Endometrial microvascular endothelial cells (primary cell): Measurements from ENCODE around the gene GPATCH4. TPM values are rescaled to one million over a fixed set of nuclear protein-coding genes. Genes with fewer than 3 reads are reported as not detected.
"Not testable (repeated sequence)": the region's sequence is repeated elsewhere in the genome, so short reads cannot be mapped to it uniquely, and the experiment has no call there.

Experiments
- in situ Hi-C: cut with HindIII; loops from 2 replicates; pipeline ENCODE4 v1.10.0; 2017; ENCODE audit warnings: low sequenced_read_pairs, low pct_unique_long_range_greater_than_20kb; ENCODE audit errors: inconsistent ontology term
- total RNA-seq: library from RNA; depleted of rRNA; stranded (reverse); fragments of >200 nt; gene quantifications from one replicate; pipeline ENCODE4 v1.2.3, GENCODE V29; 2015; ENCODE audit errors: inconsistent ontology term

Gene GPATCH4
- total RNA-seq, result 12.9 TPM

DNA sequence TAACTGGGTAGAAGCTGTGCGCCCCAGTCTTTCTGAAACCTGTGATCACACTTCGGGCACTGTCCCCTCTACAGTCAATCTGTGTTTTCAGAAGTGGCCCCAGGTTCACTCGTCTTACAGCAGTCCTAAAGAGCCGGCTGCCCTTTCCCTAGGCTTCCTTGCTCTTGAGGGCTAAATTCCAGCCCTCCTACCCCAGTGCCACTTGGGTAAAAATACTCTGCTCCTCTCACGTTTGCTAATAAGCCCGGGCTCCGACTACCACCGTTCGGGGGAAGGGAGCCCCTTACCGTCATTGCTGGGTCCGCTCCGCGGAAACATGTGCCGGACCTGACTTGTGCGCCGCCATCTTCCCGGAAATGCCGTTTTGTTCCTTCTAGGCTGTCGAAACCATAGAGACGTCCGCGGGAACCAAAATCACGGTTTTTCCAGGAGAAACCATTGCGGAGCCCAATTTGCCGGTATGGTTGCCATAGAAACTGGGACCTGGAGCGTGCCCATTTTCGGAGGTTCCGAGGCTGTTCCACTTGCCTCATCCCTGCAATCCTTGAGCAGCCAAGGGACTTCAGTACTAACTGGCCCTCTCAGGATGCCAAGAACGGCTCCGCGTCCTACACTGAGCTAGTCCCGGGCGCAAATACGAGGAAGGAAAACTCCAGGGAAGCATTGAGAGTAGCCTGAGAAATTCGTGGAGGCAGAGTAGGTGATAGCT, at the start of gene GPATCH4:
TSS of gene GPATCH4 (minus strand) at position 358 of the 709 bp plus-strand sequence.
- in situ Hi-C loops, result no loop called here

DNA sequence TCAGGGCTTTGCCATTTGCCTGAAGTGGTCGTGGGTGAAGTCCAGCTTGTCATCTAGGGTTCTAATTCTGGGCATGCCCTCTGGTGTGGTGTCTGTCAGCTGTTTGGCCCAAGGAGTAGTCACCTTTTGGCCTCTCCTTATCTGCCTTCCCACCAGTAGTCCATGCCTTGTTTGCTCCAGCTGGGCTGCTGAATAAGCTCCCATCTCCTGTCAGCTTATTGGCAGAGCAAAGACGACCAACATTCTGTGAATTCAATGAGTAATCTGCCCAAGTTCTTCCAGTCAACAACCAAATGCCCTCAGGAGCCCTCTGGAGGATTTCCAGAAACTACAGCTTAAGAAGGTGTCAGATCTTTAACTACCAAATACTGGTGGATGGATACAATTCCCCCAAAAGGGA, 47.7 kb upstream of the GPATCH4 start:
- in situ Hi-C loops, result no loop called here

DNA sequence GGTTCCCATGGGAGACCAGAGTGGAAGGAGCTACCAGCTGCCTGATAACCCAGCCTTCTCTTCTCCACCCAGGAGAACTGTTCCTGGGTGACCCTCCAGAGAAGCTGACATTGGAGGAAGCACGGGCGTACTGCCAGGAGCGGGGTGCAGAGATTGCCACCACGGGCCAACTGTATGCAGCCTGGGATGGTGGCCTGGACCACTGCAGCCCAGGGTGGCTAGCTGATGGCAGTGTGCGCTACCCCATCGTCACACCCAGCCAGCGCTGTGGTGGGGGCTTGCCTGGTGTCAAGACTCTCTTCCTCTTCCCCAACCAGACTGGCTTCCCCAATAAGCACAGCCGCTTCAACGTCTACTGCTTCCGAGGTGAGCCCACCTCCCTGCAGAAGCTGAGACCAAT, 47.2 kb upstream of the GPATCH4 start:
- in situ Hi-C loops, result no loop called here

DNA sequence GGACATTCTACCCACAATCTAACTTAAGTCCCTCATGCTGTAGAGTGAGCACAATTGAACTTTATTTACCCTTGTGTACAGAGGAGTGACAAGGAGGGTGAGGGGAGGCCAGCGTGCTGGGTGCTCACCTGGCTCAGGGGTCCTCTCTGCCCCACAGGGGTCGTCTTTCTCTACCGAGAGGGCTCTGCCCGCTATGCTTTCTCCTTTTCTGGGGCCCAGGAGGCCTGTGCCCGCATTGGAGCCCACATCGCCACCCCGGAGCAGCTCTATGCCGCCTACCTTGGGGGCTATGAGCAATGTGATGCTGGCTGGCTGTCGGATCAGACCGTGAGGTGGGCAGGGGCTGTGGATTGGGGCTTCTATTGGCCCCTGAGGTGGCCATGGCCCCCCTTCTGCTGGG, 46.1 kb upstream of the GPATCH4 start:
- in situ Hi-C loops, result no loop called here

DNA sequence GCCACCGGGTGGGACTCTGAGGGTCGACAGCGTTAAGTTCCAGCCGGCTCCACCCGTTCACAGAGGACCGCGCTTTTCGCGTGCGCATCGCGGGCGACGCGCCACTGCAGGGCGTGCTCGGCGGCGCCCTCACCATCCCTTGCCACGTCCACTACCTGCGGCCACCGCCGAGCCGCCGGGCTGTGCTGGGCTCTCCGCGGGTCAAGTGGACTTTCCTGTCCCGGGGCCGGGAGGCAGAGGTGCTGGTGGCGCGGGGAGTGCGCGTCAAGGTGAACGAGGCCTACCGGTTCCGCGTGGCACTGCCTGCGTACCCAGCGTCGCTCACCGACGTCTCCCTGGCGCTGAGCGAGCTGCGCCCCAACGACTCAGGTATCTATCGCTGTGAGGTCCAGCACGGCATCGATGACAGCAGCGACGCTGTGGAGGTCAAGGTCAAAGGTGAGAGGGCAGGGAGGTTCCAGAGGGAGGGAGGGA, 45.5 kb upstream of the GPATCH4 start:
- in situ Hi-C loops, result no loop called here

DNA sequence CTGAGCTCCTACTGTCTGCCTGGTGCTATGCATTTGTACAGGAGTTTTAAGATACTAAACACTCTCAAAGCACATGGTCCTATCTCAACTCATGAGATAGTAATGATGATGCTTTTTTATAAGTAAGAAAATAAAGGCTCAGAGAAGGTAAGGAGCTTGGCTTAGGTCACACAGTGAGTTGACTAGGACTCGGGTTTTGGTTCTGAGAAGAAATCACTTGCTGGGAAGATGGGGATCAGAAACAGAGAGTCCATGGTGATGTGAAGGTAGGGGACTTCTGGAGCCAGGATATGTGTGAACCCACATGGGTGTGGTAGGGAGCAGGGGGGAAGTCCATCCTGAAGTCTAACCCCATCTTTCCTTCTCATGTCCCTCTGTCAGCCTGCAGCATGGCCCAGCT, 44.4 kb upstream of the GPATCH4 start:
- in situ Hi-C loops, result no loop called here

DNA sequence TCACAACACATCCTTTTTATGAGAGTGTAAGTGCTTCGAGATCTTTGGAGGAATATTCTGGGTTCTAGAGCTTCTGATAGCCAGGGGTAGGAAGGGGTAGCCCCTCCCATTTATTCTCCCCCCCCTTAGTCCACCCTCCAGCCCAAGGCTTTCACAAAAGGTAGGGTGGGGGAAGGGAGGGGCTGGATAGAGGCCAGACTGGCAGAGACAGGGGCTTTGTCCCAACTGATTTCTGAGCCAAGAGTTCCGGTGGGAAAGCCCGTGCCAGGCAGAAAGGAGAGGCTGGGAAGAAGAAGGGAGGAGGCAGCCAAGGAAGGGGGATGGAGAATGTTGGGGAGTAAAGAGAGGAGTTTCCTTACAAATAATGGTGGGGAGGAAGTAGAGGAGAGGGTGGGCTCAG, 43.8 kb upstream of the GPATCH4 start:
- in situ Hi-C loops, result no loop called here

DNA sequence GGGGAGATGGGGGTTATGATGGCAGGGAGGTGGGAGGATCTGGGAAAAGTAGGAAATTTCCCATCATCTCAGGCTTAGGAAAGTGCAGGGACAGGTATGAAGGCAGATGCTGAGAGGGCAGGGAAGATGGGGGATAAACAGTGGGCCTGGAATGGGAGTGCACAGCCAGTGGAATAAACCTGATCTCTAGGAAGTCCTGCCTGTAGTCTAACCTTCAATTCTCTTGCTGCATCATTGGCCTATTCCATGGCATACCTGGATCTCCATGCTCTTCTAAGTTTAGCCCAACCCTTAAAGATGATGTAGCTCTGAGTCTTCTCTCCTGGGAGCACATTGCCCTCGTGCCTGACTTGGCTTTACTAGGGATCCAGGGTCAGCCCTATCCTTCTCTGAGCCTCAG, 43.4 kb upstream of the GPATCH4 start:
- in situ Hi-C loops, result no loop called here

DNA sequence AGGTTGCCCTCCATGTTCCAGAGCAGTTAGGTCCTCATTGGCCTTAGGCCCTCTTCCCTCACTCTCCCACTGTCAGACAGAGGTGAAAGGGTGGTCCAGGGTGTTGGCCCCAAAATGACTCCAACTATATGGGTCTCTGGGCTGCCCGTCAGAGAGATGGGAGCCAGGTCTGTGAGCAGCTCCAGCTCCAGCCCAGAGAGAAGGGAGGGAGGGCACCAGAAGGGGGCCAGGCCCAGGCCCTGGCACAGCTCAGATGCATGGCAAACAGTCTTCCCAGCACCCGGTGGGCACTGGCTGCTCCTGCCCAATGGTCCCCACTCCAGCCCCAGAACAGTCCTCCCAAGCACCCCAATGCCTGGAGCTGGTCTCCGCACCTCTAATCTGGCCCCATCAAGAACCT, 42.9 kb upstream of the GPATCH4 start:
- in situ Hi-C loops, result no loop called here

DNA sequence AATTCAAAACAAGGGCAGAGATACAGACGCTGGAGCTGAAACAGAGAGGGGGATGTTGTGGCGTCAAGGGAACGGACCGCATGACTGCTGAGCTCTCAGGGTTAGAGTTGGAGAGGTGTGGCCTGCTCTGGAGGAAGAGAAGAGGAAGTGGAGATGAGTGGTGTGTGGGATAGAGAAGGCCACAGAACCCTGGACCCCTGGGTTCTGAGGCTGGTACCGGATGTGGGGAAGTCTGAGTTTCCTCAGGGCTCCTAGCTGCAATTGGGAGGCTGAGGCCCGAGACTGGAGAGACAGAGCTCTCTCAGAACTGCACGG, 42.5 kb upstream of the GPATCH4 start:
- in situ Hi-C loops, result no loop called here

DNA sequence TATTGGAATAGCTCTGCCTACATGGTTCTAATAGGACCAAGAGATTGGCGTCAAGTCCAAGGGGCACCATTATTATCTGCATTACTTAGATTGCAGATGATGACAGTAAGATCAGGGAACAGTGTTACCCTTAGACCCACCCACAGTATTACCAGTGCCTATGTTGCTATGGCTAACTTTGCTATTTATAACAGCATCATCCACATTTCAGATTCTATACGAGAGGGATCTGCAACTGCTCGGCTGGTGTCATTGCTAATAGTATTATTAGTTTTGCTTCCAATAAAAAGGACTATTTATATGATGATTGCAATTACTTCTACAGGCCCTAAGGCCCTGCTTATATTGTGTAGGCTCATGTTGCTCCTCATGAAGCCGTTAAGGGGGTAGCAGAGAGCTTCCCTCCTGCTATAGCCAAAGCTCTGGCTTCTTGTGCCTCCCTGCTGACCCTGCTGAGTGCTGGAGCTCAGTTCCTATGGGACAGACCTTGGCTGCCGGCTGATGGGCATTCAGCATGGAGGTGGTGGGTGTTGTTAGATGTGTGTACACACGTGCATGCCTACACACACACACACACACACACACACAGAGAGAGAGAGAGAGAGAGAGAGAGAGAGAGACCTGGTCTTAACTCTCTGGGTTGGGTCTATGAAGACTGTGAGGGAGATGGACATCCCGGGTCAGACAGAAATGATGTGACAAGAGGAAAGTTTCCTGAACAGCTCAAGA, 41.9 kb upstream of the GPATCH4 start:
- in situ Hi-C loops, result no loop called here

DNA sequence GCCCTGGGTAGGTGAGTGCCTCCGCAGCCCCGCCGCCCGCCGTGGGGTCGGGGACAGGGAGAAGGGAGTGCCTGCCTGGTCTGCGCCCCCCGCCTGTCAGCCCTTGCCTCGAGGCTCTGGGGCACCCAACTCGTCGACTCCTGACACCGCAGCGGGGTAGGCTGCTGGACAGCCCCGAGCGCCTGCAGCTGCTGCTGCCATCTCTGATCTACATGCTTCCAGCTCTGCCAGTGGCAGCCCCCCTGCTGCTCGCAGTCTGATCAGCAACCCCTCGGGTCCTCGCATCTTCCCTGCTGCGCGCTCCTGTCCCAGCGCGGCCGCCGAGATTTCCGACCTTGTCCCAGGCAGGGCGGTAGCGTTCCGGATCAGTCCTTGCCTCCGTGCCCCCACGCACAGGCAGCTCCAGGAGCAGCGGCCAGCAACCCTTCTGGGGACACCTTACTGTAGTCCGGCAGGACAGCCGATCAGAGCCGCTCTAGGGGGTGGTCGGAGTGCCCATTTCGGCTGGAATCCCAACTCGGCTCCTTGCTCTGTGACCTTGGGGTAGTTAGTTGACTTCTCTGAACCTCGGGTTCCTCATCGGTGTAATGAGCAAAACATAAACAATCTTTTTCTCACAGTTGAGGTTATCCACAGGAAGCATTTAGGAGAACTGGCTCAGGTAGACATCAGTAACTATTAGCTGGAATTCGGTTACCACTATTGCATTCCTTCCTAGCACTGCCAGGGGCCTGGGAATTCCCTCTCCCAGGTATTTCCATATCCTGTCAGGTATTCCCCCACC, 41.2 kb upstream of the GPATCH4 start:
- in situ Hi-C loops, result no loop called here

DNA sequence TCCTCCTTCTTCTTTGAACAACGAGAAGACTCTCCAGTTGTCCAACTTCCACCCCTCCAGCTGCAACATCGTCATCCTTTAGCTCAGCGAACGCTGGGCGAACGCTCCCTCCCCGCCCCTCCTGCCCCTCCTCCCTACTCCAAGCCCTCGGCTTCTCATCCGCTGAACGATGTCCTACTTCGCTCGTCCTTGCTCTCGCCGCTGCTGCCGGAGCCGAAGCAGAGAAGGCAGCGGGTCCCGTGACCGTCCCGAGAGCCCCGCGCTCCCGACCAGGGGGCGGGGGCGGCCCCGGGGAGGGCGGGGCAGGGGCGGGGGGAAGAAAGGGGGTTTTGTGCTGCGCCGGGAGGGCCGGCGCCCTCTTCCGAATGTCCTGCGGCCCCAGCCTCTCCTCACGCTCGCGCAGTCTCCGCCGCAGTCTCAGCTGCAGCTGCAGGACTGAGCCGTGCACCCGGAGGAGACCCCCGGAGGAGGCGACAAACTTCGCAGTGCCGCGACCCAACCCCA, 40.5 kb upstream of the GPATCH4 start, which contains the start of gene BCAN:
TSS of gene BCAN (plus strand) at position 357 of the 504 bp plus-strand sequence. CDS start 3,938 bp downstream, outside the sequence.
- in situ Hi-C loops, result no loop called here

DNA sequence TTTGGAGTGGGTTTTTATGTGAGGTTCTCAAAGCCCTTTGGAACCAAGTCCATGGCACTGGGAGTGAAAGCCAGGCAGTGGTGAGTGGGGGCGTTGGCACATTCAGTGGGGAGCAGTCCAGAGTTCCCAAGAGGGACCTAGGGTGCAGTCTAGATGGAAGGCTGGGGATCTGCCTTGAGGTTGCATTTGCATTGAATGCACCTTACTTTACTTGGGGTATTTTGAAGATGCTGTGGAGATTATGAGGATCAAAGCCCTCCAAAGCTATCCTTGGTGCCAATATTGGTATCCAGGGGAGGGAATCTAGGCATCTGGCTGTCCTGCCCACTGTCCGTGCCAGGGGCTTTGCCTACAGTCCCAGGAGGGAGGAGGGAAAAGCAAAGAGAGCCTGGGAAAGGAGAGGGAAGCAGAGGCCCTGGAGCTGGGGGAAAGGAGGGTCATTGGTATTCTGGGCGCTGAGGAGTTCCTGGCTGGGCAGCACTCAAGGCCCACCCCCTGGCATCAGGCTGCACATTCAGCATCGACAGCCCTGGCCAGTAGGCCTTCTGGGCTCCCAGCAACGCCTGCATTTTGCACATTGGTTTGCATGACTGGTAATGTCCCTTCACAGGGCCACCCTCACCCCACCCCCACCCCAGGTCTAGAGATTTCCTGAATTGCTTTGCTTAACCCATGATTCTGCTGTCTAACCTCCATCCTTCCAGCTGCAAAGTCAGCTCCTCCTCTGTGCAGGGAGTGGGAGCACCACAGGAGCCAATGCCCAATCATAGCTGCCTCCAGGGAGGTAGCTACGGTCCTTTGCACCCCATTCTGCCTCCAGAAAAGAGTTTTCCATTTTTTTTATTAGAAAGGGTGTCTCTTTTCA, 39.8 kb upstream of the GPATCH4 start:
- in situ Hi-C loops, result no loop called here

DNA sequence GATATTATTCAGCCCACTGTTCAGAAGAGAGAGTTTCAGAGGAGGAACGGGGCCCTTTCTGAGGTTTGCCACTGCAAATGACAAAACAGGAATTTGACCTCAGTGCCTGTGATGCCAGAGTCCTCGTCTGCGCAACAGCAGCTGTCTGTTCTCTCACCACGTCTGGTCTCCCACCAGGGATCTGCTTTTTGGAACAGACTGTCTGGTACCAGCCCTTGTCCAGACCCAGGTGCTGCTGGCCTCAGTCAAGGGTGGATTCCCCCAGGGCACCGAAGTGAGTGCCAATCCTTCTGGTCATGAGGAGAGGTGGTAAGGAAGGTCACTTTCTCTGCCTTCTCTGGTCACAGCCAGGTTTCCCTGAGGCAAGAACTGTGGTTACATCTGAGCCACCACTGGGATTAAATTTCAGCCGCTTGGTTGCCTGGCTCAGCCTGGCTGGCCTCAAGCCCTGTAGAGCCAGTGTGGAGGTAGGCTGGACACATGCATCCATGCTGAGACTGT, 38.4 kb upstream of the GPATCH4 start:
- in situ Hi-C loops, result no loop called here

DNA sequence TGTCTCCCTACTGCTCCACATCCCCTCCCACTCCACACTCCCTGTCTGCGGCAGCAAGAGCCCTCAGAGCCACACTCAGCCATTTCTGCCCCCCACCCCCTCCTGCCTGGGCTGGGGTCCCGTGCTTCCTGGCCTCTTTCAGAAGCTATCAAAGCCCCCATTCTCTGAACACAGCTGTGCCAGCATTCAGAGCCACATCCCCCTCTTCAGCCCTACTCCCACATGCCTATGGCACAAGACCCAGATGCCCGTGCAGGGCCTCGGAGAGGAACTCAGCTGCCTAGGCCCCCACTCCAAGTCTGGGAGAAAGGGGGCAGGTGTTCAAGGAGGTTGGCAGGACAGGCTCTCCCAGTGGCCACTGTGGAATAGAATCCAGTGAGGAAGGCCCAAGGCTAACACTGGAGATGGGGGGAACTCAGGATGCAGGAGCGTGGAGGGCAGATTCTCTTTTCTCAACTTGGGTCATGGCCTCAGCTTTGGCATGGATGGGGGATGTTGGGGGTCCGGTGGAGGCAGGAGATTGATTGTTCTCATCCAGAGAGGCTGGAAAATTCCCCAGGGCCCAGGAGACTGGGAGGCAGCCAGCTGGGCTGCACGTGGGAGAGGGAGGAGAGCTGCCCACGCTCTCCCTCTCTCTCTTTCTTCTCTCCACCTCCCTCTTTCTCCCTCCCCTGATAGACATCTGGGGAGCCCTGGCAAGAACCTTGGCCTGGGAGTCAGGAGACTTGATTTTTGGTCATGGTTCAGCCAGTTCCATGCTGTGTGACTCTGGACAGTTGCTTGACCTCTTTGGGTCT, 37.1 kb upstream of the GPATCH4 start:
- in situ Hi-C loops, result no loop called here

DNA sequence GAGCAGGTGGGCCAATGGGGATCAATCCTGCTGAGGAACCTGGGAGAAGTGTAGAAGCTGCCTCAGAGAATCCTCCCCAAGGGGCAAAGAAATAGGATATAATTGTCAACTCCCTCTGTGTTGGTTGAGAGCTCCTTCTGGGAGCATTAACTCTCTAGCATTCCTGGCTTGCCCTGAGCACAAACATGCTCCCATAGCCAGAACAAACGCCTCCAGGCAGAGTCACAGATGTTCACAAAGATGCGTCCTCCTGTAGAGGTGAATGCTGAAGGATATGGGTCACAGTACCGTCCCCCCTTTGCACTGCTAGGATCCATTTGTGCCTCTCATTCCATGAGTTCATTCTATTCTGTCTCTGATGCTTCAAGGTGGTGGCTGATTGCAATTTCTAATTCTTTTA, 31.1 kb upstream of the GPATCH4 start:
- in situ Hi-C loops, result no loop called here

DNA sequence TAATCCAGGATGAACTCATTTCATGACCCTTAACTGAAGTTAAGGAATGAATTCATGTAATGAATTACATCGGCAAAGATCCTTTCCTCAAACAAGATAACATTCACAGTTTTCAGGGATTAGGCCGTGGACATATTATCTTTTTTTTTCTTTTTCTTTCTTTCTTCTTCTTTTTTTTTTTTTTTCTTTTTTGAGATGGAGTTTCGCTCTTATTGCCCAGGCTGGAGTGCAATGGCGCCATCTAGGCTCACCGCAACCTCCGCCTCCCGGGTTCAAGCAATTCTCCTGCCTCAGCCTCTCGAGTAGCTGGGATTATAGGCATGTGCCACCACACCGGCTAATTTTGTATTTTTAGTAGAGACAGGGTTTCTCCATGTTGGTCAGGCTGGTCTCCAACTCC, 29.9 kb upstream of the GPATCH4 start:
- in situ Hi-C loops, result not testable (repeated sequence)
